ENCODE results near the gene PLD4.
"Not testable (repeated sequence)": the region's sequence is repeated elsewhere in the genome, so short reads cannot be mapped to it uniquely, and the experiment has no call there.

PLD4 gene

GRCh38 chr14:104886690-104887622 is 37.7 kb upstream of the PLD4 start:
- no peak for DNase-seq

- DNase-seq: no peak
Measured at GRCh38 chr14:104887623-104888488, 36.8 kb upstream of the PLD4 start.

GRCh38 chr14:104888489-104889374 is 35.9 kb upstream of the PLD4 start:
- no peak for DNase-seq

GRCh38 chr14:104889375-104889757 is 35.3 kb upstream of the PLD4 start:
- no peak for DNase-seq

GRCh38 chr14:104890292-104890691 is 34.4 kb upstream of the PLD4 start:
- DNase-seq: not testable (repeated sequence)

GRCh38 chr14:104891121-104891551 is 33.5 kb upstream of the PLD4 start:
- DNase-seq: no peak

- no peak for DNase-seq
Measured at GRCh38 chr14:104891664-104892530, 32.8 kb upstream of the PLD4 start.

GRCh38 chr14:104892531-104893434 is 31.9 kb upstream of the PLD4 start:
- DNase-seq: no peak

- DNase-seq: peak; percentile 1
Measured at GRCh38 chr14:104893435-104894207, 31.1 kb upstream of the PLD4 start.

GRCh38 chr14:104894331-104895206 is 30.1 kb upstream of the PLD4 start:
- DNase-seq: peak; percentile 1

- peak; percentile 1 for DNase-seq
Measured at GRCh38 chr14:104895207-104895785, 29.4 kb upstream of the PLD4 start.

GRCh38 chr14:104895786-104896661 is 28.7 kb upstream of the PLD4 start:
- DNase-seq: peak; percentile 1

GRCh38 chr14:104897330-104898194 is 27.1 kb upstream of the PLD4 start:
- DNase-seq: no peak

GRCh38 chr14:104898195-104898558 is 26.5 kb upstream of the PLD4 start:
- no peak for DNase-seq

- no peak for DNase-seq
Measured at GRCh38 chr14:104898870-104899510, 25.7 kb upstream of the PLD4 start.

GRCh38 chr14:104899781-104900180 is 24.9 kb upstream of the PLD4 start:
- DNase-seq: no peak

Data from retina (tissue), 1 donor.